Sigmoid colon (tissue), 7 donors: Measurements from ENCODE around the gene NDUFA13. TPM values are rescaled to one million over a fixed set of nuclear protein-coding genes. Genes with fewer than 3 reads are reported as not detected.
"Not testable (repeated sequence)": the region's sequence is repeated elsewhere in the genome, so short reads cannot be mapped to it uniquely, and the experiment has no call there.

Experiments used
- DNase-seq: peaks from one replicate; pipeline ENCODE4 v3.0.0-alpha.2; 2019
- H3K27ac ChIP-seq, 4 donors: fragments of 200-600 bp; sonication (generic); one replicate each; pipeline ENCODE4 v1.5.1; 2016 to 2019; ENCODE audit warnings: mild to moderate bottlenecking in 1 of 4
- H3K27me3 ChIP-seq, 3 donors: fragments of 200-600 bp; sonication (generic); one replicate each; pipeline ENCODE4 v1.5.1; 2019; ENCODE audit warnings: mild to moderate bottlenecking in 1 of 3
- H3K36me3 ChIP-seq, 4 donors: fragments of 200-600 bp; sonication (generic); one replicate each; pipeline ENCODE4 v1.5.1; 2016 to 2019
- H3K4me1 ChIP-seq, 4 donors: fragments of 200-600 bp; sonication (generic); one replicate each; pipeline ENCODE4 v1.5.1; 2017 to 2019
- H3K4me3 ChIP-seq, 4 donors: fragments of 200-600 bp; sonication (generic); one replicate each; pipeline ENCODE4 v1.5.1; 2017 to 2019; ENCODE audit warnings: mild to moderate bottlenecking in 2 of 4, moderate library complexity in 1 of 4
- H3K9me3 ChIP-seq, 4 donors: fragments of 200-600 bp in 3 of 4; sonication (generic) in 3 of 4; one replicate each; pipeline versions ENCODE4 v1.5.1 to v1.6.1; 2013 to 2019
- EP300 ChIP-seq, 4 donors: sonication (generic); formaldehyde crosslinking; IDR thresholded peaks; one replicate each; pipeline ENCODE4 v1.6.1; 2017; ENCODE audit warnings: antibody characterized with exemption in 4 of 4
- POLR2A ChIP-seq, 2 donors: fragments of 450-650 bp; IDR thresholded peaks; one replicate each; pipeline ENCODE4 v1.6.1; 2016; ENCODE audit warnings: antibody characterized with exemption in 2 of 2, mild to moderate bottlenecking in 2 of 2, moderate library complexity in 2 of 2
- POLR2AphosphoS5 ChIP-seq, 4 donors: sonication (generic); formaldehyde crosslinking; IDR thresholded peaks; one replicate each; pipeline ENCODE4 v1.6.1; 2017; ENCODE audit warnings: antibody characterized with exemption in 4 of 4
- WGBS, 2 donors: extraction: QIAGEN DNeasy Blood & Tissue Kit; methylation state at CpG; one replicate each; pipeline ENCODE4 v1.1.7; 2013; 5-methylcytosine and 5-hydroxymethylcytosine counted together
- intact Hi-C: fragments of 100-400 bp; cut with DNase I; formaldehyde crosslinking; loops from one replicate; pipeline ENCODE4 v1.15.1; 2023
- polyA plus RNA-seq, 3 donors: library from polyadenylated mRNA; stranded (reverse); fragments of 200-250 nt; gene quantifications; one replicate each; pipeline ENCODE4 v1.2.3, GENCODE V29; 2013
- total RNA-seq, 4 donors: library from RNA; depleted of rRNA; stranded (reverse); fragments of >200 nt; gene quantifications; one replicate each; pipeline ENCODE4 v1.1.0, GENCODE V29; 2016
- TF ChIP-seq, protein P1 (sequence below), 4 experiments: fragments of 450-650 bp in 3 of 4; fragments of 200-600 bp in 1 of 4; IDR thresholded peaks; one replicate each; pipeline ENCODE4 v1.5.1; 2016 to 2019; ENCODE audit warnings: antibody characterized with exemption in 4 of 4, mild to moderate bottlenecking in 3 of 4, moderate library complexity in 2 of 4
- donor health status: healthy with polysubstance abuse.
- donor health status: Bipolar disorder and iron deficiency.
- donor health status: healthy.

NDUFA13 gene
- total RNA-seq = 100 to 1,000 TPM in 1 of 4 donors, 10 to 100 TPM in 3; 31.3 to 110 (median 55.4) TPM
- 100 to 1,000 TPM; 239 to 339 (median 283) TPM for polyA plus RNA-seq

DNA sequence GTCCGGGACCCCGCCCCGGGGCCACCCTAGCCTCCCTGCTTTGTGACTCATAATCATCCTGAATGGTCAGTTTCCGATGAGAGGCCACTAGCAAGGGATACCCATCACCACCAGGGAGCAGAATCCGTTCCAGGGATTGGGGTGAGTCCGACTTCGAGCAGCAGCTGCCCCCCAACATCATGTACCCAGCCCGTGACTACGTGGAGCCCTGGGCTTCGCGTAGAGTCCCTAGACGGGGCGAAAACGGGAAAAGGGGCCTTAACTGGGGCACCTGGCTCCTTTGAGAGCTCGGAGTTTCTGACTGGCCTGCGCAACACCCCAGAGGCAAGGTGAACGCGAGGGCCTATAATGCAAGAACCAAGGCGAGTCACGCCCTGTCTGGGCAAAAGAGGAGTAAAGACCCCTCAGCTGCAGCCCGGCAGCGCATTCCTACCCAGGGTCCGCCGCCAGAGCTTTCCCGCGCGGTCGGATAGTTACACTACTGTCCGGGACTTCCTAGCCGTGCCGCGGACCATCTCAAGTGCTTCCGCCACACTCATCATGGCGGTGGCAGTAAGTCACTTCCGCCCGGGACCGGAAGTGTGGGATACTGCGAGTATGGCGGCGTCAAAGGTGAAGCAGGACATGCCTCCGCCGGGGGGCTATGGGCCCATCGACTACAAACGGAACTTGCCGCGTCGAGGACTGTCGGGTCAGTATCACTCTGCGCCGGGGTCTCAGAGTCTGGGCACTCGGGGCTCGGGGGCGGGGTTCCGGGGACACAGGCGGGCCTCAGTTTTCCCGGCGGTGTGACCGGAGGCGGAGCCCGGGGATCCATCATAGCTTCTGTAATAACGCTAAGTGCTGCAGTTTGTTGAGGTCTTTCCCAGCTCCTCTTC lies at the start of gene NDUFA13:
NDUFA13 (plus strand) TSS at position 584 of the 878 bp plus-strand sequence; CDS start at position 598, 14 bp downstream.
- Histone ChIP-seq H3K4me3 (peak within 1 kb of the TSS; percentile 72 to 78 (median 73)), H3K4me1 (peaks cover 0 to 52% (median 46%) of the 10 kb centered on the region in 4 donors), H3K36me3 (peaks cover 0 to 24% (median 0%) of the 10 kb centered on the region in 4 donors), H3K27ac (peak within 1 kb of the TSS; percentile 85 to 90 (median 88)), H3K27me3 (no peaks in the 10 kb centered on the region), H3K9me3 (no peaks in the 10 kb centered on the region)
- intact Hi-C loops = loop anchor here (10.0 kb wide), 1 partner anchor 321 kb away; the partner anchor contains the start of genes BORCS8 and RFXANK
- peak; percentile 100 for TF ChIP-seq POLR2AphosphoS5 (IDR thresholded peaks at IDR 0.05)
- TF ChIP-seq, protein P1, sequence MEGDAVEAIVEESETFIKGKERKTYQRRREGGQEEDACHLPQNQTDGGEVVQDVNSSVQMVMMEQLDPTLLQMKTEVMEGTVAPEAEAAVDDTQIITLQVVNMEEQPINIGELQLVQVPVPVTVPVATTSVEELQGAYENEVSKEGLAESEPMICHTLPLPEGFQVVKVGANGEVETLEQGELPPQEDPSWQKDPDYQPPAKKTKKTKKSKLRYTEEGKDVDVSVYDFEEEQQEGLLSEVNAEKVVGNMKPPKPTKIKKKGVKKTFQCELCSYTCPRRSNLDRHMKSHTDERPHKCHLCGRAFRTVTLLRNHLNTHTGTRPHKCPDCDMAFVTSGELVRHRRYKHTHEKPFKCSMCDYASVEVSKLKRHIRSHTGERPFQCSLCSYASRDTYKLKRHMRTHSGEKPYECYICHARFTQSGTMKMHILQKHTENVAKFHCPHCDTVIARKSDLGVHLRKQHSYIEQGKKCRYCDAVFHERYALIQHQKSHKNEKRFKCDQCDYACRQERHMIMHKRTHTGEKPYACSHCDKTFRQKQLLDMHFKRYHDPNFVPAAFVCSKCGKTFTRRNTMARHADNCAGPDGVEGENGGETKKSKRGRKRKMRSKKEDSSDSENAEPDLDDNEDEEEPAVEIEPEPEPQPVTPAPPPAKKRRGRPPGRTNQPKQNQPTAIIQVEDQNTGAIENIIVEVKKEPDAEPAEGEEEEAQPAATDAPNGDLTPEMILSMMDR (IDR thresholded peaks at IDR 0.05) = no peak
- no peak for TF ChIP-seq EP300 (IDR thresholded peaks at IDR 0.05)
- peak; percentile 71 to 81 for TF ChIP-seq POLR2A (IDR thresholded peaks at IDR 0.05)
- 2 to 5% methylated on average over 61 of the region's 61 CpGs for WGBS, 2 donors
- peak; percentile 96 for DNase-seq

DNA sequence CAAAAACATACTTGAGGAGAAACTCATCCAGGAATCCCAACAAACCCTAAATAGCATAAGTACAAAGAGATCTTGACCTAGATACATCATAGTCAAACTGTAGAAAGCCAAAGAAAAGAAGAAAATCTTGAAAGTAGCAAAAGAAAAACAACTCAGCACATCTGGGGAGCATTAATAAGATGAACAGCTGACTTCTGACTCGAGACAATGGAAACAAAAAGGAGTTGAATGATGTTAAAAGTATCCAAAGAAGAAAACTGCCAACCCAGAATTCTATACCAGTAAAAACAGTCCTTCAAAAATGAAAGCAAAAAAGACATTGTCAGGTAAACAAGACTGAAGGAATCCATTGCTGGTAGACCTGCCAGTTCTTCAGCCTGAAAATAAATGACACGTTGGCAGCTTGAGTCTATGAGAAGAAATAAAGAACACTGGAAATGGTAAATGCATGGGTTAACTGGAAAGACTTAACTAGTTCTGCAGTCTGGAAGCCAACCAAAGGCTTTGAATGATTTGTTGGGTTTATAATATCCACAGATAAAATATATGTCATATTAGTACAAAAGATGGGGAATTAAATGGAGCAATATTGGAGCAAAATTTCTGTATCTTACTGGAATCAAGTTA lies 47.5 kb upstream of the NDUFA13 start:
- intact Hi-C loops = no loop called here
- TF ChIP-seq EP300 (IDR thresholded peaks at IDR 0.05) (no peak), POLR2AphosphoS5 (IDR thresholded peaks at IDR 0.05) (no peak), POLR2A (IDR thresholded peaks at IDR 0.05) (no peak)
- TF ChIP-seq, protein P1 (IDR thresholded peaks at IDR 0.05) = no peak
- WGBS, 2 donors = 96 to 97% methylated on average over 2 of the region's 2 CpGs

DNA sequence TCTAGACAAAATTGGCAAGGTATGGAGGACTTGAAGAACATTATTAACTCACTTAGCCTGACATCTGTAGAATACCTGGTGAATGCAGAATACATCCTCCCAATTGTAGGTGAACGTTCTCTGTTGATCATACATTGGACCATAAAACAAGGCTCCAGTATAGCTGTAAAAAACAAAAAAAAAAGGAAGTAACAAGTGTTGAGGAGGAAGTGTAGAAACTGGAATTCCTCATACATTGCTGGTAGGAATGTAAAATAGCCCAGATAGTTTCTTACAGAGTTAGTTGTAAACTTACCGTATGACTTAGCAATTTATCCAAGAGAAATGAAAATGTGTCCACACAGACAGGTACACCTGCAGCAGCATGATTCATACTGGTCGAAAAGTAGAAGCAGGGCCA lies 45.4 kb upstream of the NDUFA13 start:
- WGBS, 2 donors = 29 to 63% methylated on average over 3 of the region's 3 CpGs
- no peak for DNase-seq
- intact Hi-C loops = no loop called here
- Histone ChIP-seq H3K4me3 (no peak overlapping the region), H3K4me1 (peaks cover 0 to 5% (median 1%) of the 10 kb centered on the region in 4 donors), H3K36me3 (peaks cover 3 to 32% (median 8%) of the 10 kb centered on the region in 4 donors), H3K9me3 (peaks cover 3 to 10% (median 7%) of the 10 kb centered on the region in 4 donors), H3K27ac (no peak overlapping the region), H3K27me3 (no peaks in the 10 kb centered on the region)
- TF ChIP-seq EP300 (IDR thresholded peaks at IDR 0.05) = no peak
- TF ChIP-seq POLR2AphosphoS5 (IDR thresholded peaks at IDR 0.05) = no peak
- no peak for TF ChIP-seq POLR2A (IDR thresholded peaks at IDR 0.05)
- TF ChIP-seq, protein P1 (IDR thresholded peaks at IDR 0.05) = no peak

More for the DNA sequence above, 47.5 kb upstream of the NDUFA13 start:
- H3K27me3 ChIP-seq = no peaks in the 10 kb centered on the region
- peaks cover 6 to 34% (median 9%) of the 10 kb centered on the region in 4 donors for H3K36me3 ChIP-seq
- no peak overlapping the region for H3K27ac ChIP-seq
- H3K9me3 ChIP-seq = peaks cover 3 to 10% (median 7%) of the 10 kb centered on the region in 4 donors
- H3K4me3 ChIP-seq = no peak overlapping the region
- peaks cover 0 to 15% (median 14%) of the 10 kb centered on the region in 4 donors for H3K4me1 ChIP-seq
- DNase-seq = no peak

DNA sequence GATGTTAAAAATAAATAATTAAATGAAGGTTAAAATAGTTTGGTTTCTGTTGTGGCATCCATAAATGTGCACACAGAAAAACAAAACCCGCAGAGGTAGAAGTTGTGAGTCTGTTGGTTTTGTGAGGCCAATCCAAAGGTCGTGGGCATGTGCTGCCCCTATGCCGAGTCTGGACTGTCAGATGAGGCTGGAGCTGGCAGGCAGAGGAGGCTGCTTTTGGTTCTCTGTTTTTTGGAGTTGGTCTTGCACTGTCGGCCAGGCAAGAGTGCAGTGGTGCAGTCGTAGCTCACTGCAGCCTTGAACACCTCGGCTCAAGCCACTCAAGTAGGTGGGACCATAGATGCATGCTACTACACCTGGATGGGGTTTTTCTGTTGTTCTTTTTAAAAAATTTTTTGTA lies 44.3 kb upstream of the NDUFA13 start:
- intact Hi-C loops = no loop called here
- 84 to 86% methylated on average over 6 of the region's 6 CpGs for WGBS, 2 donors
- Histone ChIP-seq H3K27me3 (no peaks in the 10 kb centered on the region), H3K9me3 (peaks cover 3 to 10% (median 7%) of the 10 kb centered on the region in 4 donors), H3K4me3 (no peak overlapping the region), H3K4me1 (peaks cover 0 to 10% (median 4%) of the 10 kb centered on the region in 4 donors), H3K27ac (no peak overlapping the region), H3K36me3 (peaks cover 0 to 21% (median 3%) of the 10 kb centered on the region in 4 donors)
- TF ChIP-seq POLR2A (IDR thresholded peaks at IDR 0.05) = no peak
- no peak for DNase-seq

DNA sequence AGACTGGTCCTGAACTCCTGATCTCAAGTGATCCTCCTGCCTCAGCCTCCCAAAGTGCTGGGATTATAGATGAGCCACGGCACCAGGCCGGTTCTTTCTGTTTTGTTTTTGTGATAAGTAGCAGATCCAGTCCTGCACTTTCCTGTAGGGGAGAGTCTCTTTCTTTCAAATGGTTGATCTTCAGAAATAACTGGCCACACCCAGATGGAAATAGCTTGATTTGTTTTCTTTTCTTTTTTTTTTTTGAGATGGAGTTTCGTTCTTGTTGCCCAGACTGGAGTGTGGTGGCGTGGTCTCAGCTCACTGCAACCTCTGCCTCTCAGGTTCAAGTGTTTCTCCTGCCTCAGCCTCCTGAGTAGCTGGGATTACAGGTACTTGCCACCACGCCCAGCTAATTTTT lies 43.9 kb upstream of the NDUFA13 start:
- intact Hi-C loops = not testable (repeated sequence)
- 52 to 64% methylated on average over 5 of the region's 5 CpGs for WGBS, 2 donors

More for the DNA sequence above, 43.9 kb upstream of the NDUFA13 start:
- not testable (repeated sequence) for DNase-seq, H3K27ac ChIP-seq, H3K9me3 ChIP-seq, H3K27me3 ChIP-seq, H3K4me3 ChIP-seq
- peaks cover 0 to 10% (median 4%) of the 10 kb centered on the region in 4 donors for H3K4me1 ChIP-seq
- H3K36me3 ChIP-seq = peaks cover 0 to 16% (median 2%) of the 10 kb centered on the region in 4 donors
